ENCODE measurements around the gene FTO. TPM values are rescaled to one million over a fixed set of nuclear protein-coding genes. Genes with fewer than 3 reads are reported as not detected.

FTO gene
- total and polyA plus RNA-seq, 7 experiments from 2014 or later, result 47.2 to 104 (median 58.3) TPM

GRCh38 chr16:53741546-53741945 is 37.6 kb downstream of the FTO start:
- Histone ChIP-seq H3K36me3 (ENCODE audit: control insufficient read depth in 2 of 3, insufficient read depth in 3 of 3, low read length in 3 of 3) (no peaks in the 10 kb centered on the region), H3K4me3 (ENCODE audit: low read length) (no peak overlapping the region), H3K27ac (ENCODE audit: low read depth, low read length) (no peak overlapping the region), H3K9me3 (ENCODE audit: control insufficient read depth in 2 of 3, low read length in 3 of 3) (no peaks in the 10 kb centered on the region), H3K27me3 (ENCODE audit: control insufficient read depth in 2 of 2, insufficient read depth in 2 of 2, low read length in 2 of 2) (no peaks in the 10 kb centered on the region), H3K4me1 (ENCODE audit: control insufficient read depth in 2 of 2, insufficient read depth in 2 of 2, low read length in 2 of 2) (peaks cover 15 to 16% of the 10 kb centered on the region in 2 donors)
- intact Hi-C loops (cut with micrococcal nuclease), result no loop called here
- ChIA-PET POLR2A (no interaction called here), CTCF (interaction anchor here (1.5 kb wide), 1 partner anchor 82 kb away, joined by 5 read pairs; no protein-coding TSS in a partner anchor)
- Mint-ChIP-seq H3K27ac (peak overlapping the region in 1 of 9 donors; percentile 56), H3K27me3 (no peaks in the 10 kb centered on the region), H3K36me3 (peaks cover 0 to 5% (median 1%) of the 10 kb centered on the region in 5 donors), H3K4me3 (no peak overlapping the region), H3K9me3 (no peaks in the 10 kb centered on the region), H3K4me1 (peaks cover 18 to 50% (median 40%) of the 10 kb centered on the region in 7 donors)
- DNase-seq (no peak), ATAC-seq (no peak)

- DNase-seq (peak in 6 of 9 donors; percentile 2 to 28 (median 18)), ATAC-seq (no peak)
- Mint-ChIP-seq H3K4me1 (peaks cover 21 to 56% (median 35%) of the 10 kb centered on the region in 7 donors), H3K36me3 (peaks cover 0 to 14% (median 6%) of the 10 kb centered on the region in 5 donors), H3K4me3 (no peak overlapping the region), H3K27me3 (no peaks in the 10 kb centered on the region), H3K9me3 (peaks cover 0 to 8% (median 2%) of the 10 kb centered on the region in 11 donors), H3K27ac (peak overlapping the region in 1 of 9 donors; percentile 79)
- Histone ChIP-seq H3K4me1 (ENCODE audit: control insufficient read depth in 2 of 2, insufficient read depth in 2 of 2, low read length in 2 of 2) (peaks cover 15 to 16% of the 10 kb centered on the region in 2 donors), H3K9me3 (ENCODE audit: control insufficient read depth in 2 of 3, low read length in 3 of 3) (no peaks in the 10 kb centered on the region), H3K27ac (ENCODE audit: low read depth, low read length) (no peak overlapping the region), H3K27me3 (ENCODE audit: control insufficient read depth in 2 of 2, insufficient read depth in 2 of 2, low read length in 2 of 2) (no peaks in the 10 kb centered on the region), H3K36me3 (ENCODE audit: control insufficient read depth in 2 of 3, insufficient read depth in 3 of 3, low read length in 3 of 3) (no peaks in the 10 kb centered on the region), H3K4me3 (ENCODE audit: low read length) (no peak overlapping the region)
- intact Hi-C loops (cut with micrococcal nuclease), result loop anchor here in 1 of 2 donors (1.0 kb wide), 1 partner anchor 80 kb away; no protein-coding TSS in a partner anchor
- ChIA-PET POLR2A (interaction anchor here (1.4 kb wide), 1 partner anchor 41 kb away, joined by 3 read pairs; no protein-coding TSS in a partner anchor), CTCF (interaction anchor here (0.6 to 1.2 kb wide), 3 partner anchors 41 to 80 kb away, joined by 4 read pairs; no protein-coding TSS in a partner anchor)
Measured at GRCh38 chr16:53743149-53743566, 39.2 kb downstream of the FTO start.

- no peak overlapping the region for H3K4me3 ChIP-seq (ENCODE audit: low read length)
- intact Hi-C loops (cut with micrococcal nuclease), result no loop called here
- peaks cover 0 to 9% (median 2%) of the 10 kb centered on the region in 11 donors for H3K9me3 Mint-ChIP-seq
Measured at GRCh38 chr16:53744449-53744848, 40.5 kb downstream of the FTO start.

GRCh38 chr16:53745086-53745485 is 41.1 kb downstream of the FTO start:
- ATAC-seq, result no peak
- Histone ChIP-seq H3K9me3 (ENCODE audit: control insufficient read depth in 2 of 3, low read length in 3 of 3) (no peaks in the 10 kb centered on the region), H3K27me3 (ENCODE audit: control insufficient read depth in 2 of 2, insufficient read depth in 2 of 2, low read length in 2 of 2) (no peaks in the 10 kb centered on the region), H3K27ac (ENCODE audit: low read depth, low read length) (no peak overlapping the region), H3K36me3 (ENCODE audit: control insufficient read depth in 2 of 3, insufficient read depth in 3 of 3, low read length in 3 of 3) (no peaks in the 10 kb centered on the region), H3K4me3 (ENCODE audit: low read length) (no peak overlapping the region), H3K4me1 (ENCODE audit: control insufficient read depth in 2 of 2, insufficient read depth in 2 of 2, low read length in 2 of 2) (peaks cover 15 to 16% of the 10 kb centered on the region in 2 donors)
- H3K9me3 Mint-ChIP-seq, result peaks cover 0 to 9% (median 2%) of the 10 kb centered on the region in 11 donors
- intact Hi-C loops (cut with micrococcal nuclease), result no loop called here
- DNase-seq, result no peak
- H3K27ac Mint-ChIP-seq, result peak overlapping the region in 7 of 9 donors; percentile 12 to 79 (median 69)
- ChIA-PET POLR2A (interaction anchor here (1.0 kb wide), 1 partner anchor 16 kb away, joined by 3 read pairs; no protein-coding TSS in a partner anchor), CTCF (no interaction called here)
- peaks cover 0 to 18% (median 8%) of the 10 kb centered on the region in 5 donors for H3K36me3 Mint-ChIP-seq
- no peaks in the 10 kb centered on the region for H3K27me3 Mint-ChIP-seq
- H3K4me3 Mint-ChIP-seq, result peak overlapping the region in 4 of 10 donors; percentile 15 to 72 (median 49)
- peaks cover 18 to 50% (median 35%) of the 10 kb centered on the region in 7 donors for H3K4me1 Mint-ChIP-seq

More at GRCh38 chr16:53744449-53744848, 40.5 kb downstream of the FTO start:
- Mint-ChIP-seq H3K4me1 (peaks cover 18 to 56% (median 35%) of the 10 kb centered on the region in 7 donors), H3K4me3 (peak overlapping the region; percentile 14 to 80 (median 63)), H3K27ac (peak overlapping the region in 8 of 9 donors; percentile 7 to 79 (median 54)), H3K27me3 (no peaks in the 10 kb centered on the region), H3K36me3 (peaks cover 0 to 14% (median 6%) of the 10 kb centered on the region in 5 donors)
- CTCF ChIA-PET, result no interaction called here
- Histone ChIP-seq H3K27ac (ENCODE audit: low read depth, low read length) (peak overlapping the region; percentile 6), H3K27me3 (ENCODE audit: control insufficient read depth in 2 of 2, insufficient read depth in 2 of 2, low read length in 2 of 2) (no peaks in the 10 kb centered on the region), H3K4me1 (ENCODE audit: control insufficient read depth in 2 of 2, insufficient read depth in 2 of 2, low read length in 2 of 2) (peaks cover 15 to 16% of the 10 kb centered on the region in 2 donors), H3K36me3 (ENCODE audit: control insufficient read depth in 2 of 3, insufficient read depth in 3 of 3, low read length in 3 of 3) (no peaks in the 10 kb centered on the region), H3K9me3 (ENCODE audit: control insufficient read depth in 2 of 3, low read length in 3 of 3) (no peaks in the 10 kb centered on the region)
- POLR2A ChIA-PET, result interaction anchor here (0.7 to 1.4 kb wide), 3 partner anchors 15 to 213 kb away, joined by 3 read pairs; no protein-coding TSS in a partner anchor
- ATAC-seq (peak; percentile 92), DNase-seq (peak in 8 of 9 donors; percentile 23 to 64 (median 51))

- Mint-ChIP-seq H3K9me3 (peaks cover 0 to 9% (median 2%) of the 10 kb centered on the region in 11 donors), H3K36me3 (peaks cover 0 to 18% (median 8%) of the 10 kb centered on the region in 5 donors), H3K27ac (peak overlapping the region in 3 of 9 donors; percentile 56 to 71 (median 69)), H3K4me3 (no peak overlapping the region), H3K4me1 (peaks cover 18 to 47% (median 35%) of the 10 kb centered on the region in 7 donors), H3K27me3 (no peaks in the 10 kb centered on the region)
- H3K9me3 ChIP-seq (ENCODE audit: control insufficient read depth in 2 of 3, low read length in 3 of 3), result no peaks in the 10 kb centered on the region
- no peak for ATAC-seq
- peaks cover 15 to 16% of the 10 kb centered on the region in 2 donors for H3K4me1 ChIP-seq (ENCODE audit: control insufficient read depth in 2 of 2, insufficient read depth in 2 of 2, low read length in 2 of 2)
- H3K4me3 ChIP-seq (ENCODE audit: low read length), result no peak overlapping the region
- H3K27ac ChIP-seq (ENCODE audit: low read depth, low read length), result no peak overlapping the region
- no peak for DNase-seq
- H3K36me3 ChIP-seq (ENCODE audit: control insufficient read depth in 2 of 3, insufficient read depth in 3 of 3, low read length in 3 of 3), result no peaks in the 10 kb centered on the region
- ChIA-PET POLR2A (no interaction called here), CTCF (no interaction called here)
- intact Hi-C loops (cut with micrococcal nuclease), result no loop called here
- H3K27me3 ChIP-seq (ENCODE audit: control insufficient read depth in 2 of 2, insufficient read depth in 2 of 2, low read length in 2 of 2), result no peaks in the 10 kb centered on the region
Measured at GRCh38 chr16:53745753-53746266, 41.9 kb downstream of the FTO start.

GRCh38 chr16:53752560-53752959 is 48.6 kb downstream of the FTO start:
- peaks cover 0 to 37% (median 23%) of the 10 kb centered on the region in 7 donors for H3K4me1 Mint-ChIP-seq
- H3K27me3 Mint-ChIP-seq, result no peaks in the 10 kb centered on the region
- Histone ChIP-seq H3K27ac (ENCODE audit: low read depth, low read length) (no peak overlapping the region), H3K36me3 (ENCODE audit: control insufficient read depth in 2 of 3, insufficient read depth in 3 of 3, low read length in 3 of 3) (no peaks in the 10 kb centered on the region), H3K27me3 (ENCODE audit: control insufficient read depth in 2 of 2, insufficient read depth in 2 of 2, low read length in 2 of 2) (no peaks in the 10 kb centered on the region), H3K9me3 (ENCODE audit: control insufficient read depth in 2 of 3, low read length in 3 of 3) (no peaks in the 10 kb centered on the region), H3K4me3 (ENCODE audit: low read length) (no peak overlapping the region), H3K4me1 (ENCODE audit: control insufficient read depth in 2 of 2, insufficient read depth in 2 of 2, low read length in 2 of 2) (no peaks in the 10 kb centered on the region)
- ChIA-PET POLR2A (no interaction called here), CTCF (no interaction called here)
- DNase-seq, result no peak
- H3K9me3 Mint-ChIP-seq, result peaks cover 0 to 6% (median 2%) of the 10 kb centered on the region in 11 donors
- intact Hi-C loops (cut with micrococcal nuclease), result no loop called here
- peaks cover 0 to 9% (median 2%) of the 10 kb centered on the region in 5 donors for H3K36me3 Mint-ChIP-seq
- H3K27ac Mint-ChIP-seq, result no peak overlapping the region
- ATAC-seq, result no peak
- H3K4me3 Mint-ChIP-seq, result no peak overlapping the region

All from naive thymus-derived CD4-positive, alpha-beta T cell (primary cell).